Measurements from ENCODE around the gene ALMS1.
"Not testable (repeated sequence)": the region's sequence is repeated elsewhere in the genome, so short reads cannot be mapped to it uniquely, and the experiment has no call there.

ALMS1 gene

DNA sequence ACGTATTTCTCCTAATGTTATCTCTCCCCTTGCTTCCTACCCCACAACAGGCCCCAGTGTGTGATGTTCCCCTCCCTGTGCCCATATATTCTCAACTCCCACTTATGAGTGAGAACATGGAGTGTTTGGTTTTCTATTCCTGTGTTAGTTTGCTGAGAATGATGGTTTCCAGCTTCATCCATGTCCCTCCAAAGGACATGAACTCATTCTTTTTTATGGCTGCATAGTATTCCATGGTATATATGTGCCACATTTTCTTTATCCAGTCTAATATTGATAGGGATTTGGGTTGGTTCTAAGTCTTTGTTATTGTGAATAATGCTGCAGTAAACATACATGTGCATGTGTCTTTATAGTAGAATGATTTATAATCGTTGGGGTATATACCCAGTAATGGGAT, 119.2 kb downstream of the ALMS1 start:
- not testable (repeated sequence) for DNase-seq

DNA sequence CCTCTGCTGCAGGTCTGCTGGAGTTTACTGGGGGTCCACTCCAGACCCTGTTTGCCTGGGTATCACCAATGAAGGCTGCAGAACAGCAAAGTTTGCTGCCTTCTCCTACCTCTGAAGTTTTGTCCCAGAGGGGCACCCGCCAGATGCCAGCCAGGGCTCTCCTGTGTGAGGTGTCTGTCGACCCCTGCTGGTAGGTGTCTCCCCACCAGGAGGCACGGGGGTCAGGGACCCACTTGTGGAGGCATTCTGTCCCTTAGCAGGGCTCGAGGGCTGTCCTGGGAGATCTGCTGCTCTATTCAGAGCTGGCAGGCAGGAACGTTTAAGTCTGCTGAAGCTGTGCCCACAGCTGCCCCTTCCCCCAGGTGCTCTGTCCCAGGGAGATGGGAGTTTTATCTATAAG, 124.8 kb downstream of the ALMS1 start:
- not testable (repeated sequence) for DNase-seq

DNA sequence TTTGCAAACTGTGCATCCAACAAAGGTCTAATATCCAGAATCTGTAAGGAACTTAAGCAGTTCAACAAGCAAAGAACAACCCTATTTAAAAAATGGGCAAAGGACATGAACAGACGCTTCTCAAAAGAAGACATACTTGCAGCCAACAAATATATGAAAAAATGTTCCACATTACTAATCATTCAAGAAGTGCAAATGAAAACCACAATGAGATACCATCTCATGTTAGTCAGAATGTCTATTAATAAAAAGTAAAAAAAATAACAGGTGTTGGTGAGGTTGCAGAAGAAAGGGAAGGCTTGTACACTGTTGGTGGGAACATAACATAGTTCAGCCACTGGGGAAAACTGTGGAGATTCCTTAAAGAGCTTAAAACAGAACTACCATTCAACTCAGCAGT, 130.4 kb downstream of the ALMS1 start:
- no peak for DNase-seq

DNA sequence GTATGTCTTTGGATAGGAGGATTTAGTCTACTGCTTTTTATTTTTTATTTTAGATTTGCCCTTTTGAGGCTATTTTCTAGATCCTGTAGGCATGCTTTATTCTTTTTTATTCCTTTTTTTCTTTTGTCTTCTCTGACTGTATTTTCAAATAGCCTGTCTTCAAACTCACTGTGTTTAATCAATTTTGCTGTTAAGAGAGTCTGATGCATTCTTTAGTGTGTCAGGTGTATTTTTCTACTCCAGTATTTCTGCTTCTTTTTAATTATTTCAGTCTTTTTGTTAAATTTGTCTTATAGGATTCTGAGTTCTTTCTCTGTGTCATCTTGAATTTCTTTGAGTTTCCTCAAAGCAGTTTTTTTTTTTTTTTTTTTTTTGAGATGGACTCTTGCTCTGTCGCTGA, 143.1 kb downstream of the ALMS1 start:
- no peak for DNase-seq

DNA sequence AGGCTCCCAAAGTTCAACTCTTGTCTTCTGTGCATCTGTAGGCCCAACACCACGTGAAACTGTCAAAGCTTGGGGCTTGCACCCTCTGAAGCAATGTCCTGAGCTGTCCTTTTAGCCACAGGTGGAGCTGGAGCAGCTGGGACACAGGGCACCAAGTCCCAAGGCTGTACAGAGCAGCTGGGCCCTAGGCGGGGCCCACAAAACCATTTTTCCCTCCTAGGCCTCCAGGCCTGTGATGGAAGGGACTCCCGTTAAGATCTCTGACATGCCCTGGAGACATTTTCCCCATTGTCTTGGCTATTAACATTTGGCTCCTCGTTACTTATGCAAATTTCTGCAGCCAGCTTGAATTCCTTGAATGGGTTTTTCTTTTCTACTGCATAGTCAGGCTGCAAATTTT, 145.1 kb downstream of the ALMS1 start:
- DNase-seq, result not testable (repeated sequence)

DNA sequence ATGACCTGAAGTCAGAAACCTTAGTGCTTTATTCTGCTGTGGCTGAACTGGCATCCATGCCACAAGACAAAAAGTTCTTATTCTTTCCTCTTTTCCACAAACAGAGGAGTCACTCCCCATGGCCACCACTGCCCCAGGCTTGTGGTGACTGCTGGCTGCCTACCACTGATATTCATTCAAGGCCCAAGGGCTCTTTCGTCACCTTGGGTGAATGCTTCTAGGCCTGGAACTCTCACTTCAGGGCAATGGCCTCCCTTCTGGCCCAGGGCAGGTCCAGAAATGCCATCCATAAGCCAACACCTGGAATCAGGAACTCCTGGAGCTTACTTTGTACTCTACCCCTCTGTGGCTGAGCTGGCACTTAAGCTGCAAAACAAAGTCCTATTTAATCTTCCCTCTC, 146.7 kb downstream of the ALMS1 start:
- no peak for DNase-seq

DNA sequence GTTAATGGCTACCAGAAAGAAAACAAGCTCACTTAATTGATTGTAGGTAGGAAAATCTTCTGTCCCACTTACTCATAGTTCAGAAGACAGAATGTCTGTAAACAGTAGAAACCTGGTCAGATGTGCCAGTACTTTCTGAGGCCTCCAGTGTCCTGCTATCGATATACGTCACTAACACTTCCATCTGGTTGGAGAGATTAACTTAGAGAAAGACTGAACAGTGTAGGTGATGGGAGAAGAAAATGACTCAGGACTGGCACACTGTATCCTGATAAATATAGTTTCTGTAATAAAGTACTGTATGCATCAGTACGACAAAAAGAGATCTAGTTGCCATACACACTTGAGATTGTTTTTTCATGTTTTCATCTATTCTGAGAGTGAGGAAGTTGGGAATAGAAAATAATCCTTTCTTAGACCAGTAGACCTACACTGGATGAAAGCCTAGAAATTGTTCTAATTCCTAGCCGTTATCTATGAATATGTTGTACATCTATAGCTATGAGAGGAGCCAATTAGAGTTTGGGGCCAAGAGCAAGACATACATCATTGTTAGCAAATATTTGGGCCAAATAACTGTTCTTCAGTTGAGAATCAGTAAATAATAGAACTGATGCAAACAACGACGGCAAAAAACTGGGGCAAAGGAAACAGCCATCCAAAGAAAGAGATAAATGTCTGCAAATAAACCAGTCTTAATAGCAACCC, 150.7 kb downstream of the ALMS1 start:
- no peak for DNase-seq

DNA sequence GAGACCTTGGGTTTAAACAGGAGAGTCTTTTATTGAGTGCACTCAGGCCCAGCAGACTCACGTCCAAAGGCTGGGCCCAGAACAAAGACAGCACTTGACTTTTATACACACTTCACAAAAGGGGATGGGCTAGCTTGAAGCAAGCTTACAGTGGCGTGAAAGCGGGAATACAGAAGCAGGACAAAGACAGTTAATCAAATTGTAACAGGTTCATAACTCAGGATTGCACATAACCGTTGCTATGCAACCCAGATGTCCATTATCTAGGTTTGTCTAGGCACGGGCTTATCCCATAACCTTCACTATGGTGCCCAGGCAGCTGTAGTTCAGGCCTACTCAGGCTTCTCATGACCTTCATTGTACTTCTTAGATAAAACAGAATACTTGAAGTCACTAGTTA, 175.2 kb downstream of the ALMS1 start:
- DNase-seq, result not testable (repeated sequence)

DNA sequence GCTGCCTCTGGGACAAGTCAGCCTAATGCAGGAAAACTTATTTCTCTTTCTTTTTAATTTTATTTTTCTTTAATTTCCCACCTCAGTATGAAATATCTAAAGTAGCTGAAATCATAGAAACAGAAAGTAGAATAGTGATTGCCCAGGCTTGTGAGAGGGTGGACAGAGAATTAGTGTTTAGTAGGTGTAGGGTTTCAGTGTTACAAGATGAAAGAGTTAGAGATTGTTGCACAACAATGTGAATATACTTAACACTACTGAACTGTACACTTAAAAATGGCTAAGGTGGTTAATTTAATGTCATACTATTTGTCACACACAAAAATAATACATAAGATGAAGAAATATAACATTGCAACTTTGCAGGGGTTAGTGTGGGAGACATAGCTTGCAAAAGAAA, 175.8 kb downstream of the ALMS1 start:
- no peak for DNase-seq

DNA sequence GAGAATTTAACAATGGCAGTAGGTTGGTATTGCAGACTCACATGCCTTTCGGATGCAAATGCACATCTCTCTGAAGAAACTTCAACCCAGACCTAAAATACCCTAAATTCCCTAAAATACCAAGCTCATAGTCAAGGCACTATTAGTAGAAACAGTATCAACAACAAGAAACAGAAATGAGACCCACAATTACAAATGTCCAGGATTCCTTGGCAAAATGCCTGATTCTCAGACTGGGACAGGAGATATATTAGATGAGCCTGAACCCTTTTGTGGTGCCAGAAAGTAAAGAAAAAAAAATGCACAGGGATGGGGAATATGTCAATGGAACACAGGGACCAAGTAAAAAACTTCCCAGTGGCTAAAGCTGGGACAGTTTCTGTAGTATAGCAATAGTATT, 179.3 kb downstream of the ALMS1 start:
- DNase-seq, result no peak

DNA sequence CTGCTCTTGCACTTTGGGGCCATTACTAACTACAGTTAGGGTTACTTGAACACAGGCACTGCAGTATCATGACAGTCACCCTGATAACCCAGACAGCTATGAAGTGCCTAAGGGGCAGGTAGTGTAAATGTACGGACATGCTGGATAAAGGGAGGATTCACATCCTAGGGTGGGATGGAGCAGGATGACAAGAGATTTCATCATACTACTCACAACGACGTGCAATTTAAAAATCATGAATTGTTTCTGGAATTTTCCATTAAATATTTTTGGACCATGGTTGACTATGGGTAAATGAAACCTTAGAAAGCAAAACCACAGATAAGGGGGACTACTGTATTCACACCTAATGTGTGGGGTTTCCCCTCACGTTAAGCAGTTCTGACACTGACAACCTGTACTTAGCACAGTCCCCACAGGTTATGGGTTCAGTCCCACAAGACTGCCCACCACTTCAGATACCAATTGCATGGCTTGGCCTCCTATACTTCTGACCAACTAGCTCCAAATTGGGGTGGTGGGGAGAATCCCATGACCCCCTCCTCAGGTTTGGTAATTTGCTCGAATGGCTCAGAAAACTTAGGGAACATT, 180.7 kb downstream of the ALMS1 start:
- DNase-seq, result no peak

DNA sequence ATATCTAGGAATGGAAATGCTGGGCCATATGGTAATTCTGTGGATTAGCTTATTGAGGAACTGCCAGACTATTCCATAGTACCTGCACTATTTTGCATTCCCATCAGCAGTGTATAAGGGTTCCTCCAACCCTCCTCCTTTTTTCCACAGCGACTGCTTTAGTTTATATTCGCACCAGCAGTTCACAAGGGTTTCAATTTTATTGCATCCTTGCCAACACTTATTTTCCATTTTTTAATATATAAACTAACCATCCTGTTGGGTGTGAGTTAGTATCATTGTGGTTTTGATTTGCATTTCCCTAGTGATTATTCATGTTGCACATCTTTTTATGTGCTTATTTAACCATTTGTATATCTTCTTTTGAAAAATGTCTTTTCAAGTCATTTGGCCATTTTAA, 189.6 kb downstream of the ALMS1 start:
- no peak for DNase-seq

DNA sequence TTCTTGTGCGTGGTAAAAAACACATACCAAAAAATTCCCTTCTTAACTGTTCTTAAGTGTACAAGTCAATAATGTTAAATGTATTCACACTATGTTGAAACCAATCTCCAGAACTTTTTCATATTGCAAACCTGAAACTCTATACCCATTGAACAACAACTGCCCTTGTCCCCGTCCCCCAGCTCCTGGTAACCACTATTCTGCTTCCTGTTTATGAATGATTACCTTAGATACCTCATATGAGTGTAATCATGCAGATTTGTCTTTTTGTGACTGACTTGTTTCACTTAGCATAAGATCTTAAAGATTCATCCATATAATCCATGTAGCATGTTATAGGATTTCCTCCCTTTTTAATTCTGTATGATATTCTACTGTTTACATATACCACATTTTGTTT, 196.7 kb downstream of the ALMS1 start:
- no peak for DNase-seq

DNA sequence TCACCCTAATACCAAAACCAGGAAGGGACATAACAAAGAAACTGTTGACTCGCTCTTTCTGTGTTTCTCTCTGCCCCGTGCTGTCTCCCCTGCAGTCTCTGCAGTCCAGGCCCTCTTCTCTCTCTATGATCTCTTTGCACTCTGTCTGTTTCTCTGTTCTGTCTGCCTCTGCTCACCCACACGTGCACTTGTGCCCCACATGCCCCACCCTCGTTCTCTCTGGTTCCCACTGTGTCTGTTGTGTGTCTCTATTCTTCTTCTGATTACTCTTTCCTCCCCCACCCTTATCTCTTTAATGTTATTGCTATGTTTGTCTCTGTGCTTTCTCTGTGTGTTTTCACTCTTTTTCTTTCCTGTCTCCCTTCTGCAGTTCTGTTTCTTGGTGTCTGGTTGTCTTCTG, 202.5 kb downstream of the ALMS1 start:
- DNase-seq, result no peak

DNA sequence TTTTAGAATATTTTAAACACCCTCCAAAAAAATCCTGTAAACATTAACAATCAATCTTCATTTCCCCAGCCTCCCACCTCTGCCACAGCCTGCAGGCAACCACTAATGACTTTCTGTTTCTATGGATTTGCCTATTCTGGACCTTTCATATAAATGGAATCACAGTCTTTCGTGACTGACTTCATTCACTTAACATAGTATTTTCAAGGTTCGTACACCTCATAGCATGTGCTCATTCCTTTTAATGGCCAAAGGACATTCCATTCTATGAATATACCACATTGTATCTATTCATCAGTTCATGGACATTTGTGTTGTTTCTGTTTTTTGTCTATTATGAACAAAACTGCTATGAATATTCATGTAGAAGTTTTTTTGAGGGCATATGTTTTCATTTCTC, 208.0 kb downstream of the ALMS1 start:
- DNase-seq, result no peak

DNA sequence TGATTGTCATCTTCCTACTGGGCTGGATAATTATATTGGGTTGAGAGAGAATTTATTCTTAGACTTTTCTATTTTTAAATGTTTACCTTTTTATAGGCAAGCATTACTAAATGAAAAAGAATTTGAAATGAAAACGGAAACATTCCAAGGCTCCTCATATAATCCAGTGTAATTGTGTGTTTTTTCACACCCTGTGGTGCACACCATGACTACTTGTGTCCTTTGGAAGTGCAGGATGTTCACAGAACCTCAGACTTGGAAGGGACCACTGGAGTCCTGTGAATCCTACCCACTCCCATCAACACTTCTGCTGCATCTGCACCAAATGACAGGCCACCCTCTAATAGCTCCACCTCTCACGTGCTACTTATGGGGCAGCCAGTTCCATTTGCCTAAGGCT, 208.6 kb downstream of the ALMS1 start:
- no peak for DNase-seq

DNA sequence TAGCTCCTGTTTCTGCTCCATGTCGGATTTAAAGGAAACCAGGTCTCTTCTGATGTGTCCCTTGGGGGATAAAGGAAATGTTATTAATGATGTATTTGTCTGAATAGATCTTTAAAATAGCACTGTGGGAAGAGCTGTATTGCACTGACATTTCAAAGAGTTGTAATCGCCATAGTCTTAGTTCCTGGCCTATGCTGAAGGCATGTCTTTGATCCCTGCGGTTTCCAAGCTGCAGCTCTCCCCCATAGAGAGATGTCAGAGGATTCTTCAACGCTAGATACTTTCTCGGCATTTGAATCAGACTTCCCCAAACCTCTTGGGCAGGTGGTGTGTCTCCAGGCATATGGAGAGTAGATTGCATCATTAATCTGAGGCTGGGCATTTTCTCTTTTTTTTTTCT, 216.1 kb downstream of the ALMS1 start:
- no peak for DNase-seq

DNA sequence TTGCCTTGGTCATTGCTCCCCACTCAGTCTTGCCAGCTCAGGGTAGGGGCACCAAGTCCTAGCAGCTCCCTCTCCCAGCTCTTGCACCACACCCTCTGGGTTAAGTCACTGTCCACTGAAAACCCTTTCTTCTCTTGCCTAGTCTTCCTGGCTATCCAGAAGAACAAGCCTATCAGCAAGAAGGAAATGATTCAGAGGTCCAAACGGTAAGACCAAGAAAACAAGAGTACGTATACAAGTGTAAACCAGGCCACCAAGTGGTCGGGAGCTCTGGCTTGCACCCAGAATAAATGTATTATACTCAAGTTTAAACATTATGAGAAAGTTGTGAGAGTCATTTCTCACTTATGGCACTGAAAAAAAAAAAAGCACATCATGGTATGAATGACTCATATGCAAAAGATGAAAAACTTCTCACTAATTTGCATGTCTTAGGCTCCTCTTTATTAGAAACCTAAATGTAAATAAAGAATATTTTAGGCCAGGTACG, 217.5 kb downstream of the ALMS1 start:
- not testable (repeated sequence) for DNase-seq

DNA sequence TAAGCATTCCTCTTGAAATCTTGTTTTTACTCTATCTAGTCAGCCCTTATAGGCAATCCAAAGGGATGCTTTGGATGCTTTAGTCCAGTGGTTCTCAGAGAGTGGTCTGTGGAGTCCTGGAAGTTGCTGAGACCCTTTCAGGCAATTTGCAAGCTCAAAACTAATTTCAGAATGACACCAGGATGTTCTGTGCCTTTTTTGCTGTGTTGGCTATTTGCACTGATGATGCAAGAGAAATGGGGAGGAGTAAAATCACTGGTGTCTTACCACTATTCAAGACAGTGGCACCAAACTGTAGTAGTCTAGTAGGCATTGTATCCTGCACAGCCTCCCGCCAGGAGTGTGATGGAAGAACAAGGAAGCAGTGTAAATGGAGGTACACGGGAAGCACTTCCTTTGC, 219.0 kb downstream of the ALMS1 start:
- DNase-seq, result not testable (repeated sequence)

DNA sequence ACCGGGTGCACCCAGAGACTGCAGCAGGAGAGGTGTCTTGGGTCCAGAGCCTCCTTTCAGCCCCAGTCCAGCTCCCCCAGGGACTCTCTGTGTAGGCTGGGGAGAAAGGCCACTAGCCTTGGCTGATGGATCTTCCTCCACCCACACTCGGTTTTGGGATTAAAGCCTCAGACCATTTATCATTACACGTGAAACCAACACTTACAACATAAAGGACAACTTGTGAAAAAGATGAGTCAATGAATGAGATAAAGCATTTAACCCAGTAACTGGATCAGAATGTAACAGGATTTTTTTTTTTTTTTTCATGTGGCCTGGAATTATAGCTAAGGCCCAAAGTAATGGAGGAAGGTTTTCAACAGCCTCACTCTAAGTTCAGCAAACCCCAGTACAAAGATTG, 224.5 kb downstream of the ALMS1 start:
- DNase-seq, result no peak

DNA sequence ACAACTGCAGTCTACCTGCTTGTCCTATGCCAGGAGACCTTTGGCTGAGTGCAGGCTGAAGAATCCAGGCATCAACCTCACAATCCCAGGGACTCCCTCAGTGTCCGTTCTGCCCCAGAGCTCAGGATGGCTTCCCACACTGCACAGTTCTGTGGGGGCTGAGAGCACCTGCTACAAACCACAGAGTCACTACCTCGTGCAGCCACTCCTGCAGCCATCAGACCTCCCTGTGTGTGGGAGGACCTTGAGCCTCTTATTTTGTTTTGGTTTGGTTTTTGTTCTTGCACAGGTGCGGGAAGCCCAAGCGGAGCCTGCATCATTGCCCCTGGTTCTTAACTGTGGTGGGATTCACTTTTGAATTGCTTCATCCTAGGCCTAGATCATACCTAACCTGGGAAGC, 225.6 kb downstream of the ALMS1 start:
- DNase-seq, result no peak

DNA sequence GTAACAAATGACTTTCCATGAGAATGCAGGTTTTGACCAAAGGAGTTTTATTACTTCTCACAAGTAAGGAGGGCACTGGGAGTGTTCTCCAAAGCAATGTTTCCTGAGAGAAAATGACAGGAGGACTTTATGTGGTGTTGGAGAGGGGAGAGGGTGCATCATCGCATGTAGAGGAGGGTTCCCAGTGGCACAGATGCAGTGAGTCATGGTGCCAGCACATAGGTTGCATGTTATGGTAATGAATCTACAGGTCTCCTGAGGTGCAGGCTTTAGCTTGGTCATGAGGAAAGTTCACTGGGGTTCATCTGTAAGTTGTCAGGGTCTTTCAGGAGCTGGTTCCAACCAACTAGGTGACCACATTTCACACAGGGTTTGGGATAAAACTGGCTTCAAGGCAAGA, 226.2 kb downstream of the ALMS1 start:
- DNase-seq, result no peak

DNA sequence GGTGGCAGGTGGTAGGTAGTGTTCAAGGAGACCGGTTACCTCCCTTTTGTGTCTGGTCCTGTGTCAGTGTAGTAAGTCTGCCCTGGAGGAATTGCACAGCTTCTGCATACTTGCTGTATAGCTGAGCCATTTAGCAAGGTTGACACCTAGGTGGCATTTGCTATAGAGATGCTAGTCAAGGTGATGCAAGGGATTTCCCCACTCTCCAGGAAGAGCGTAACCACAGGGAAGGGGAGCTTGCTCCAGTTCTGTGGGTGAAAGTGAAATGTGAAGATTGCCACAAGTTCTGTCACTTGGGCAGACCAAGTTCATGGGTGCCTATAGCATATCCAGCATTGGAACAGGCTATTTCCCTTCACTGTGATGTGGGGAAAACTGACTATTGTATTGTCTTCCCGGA, 228.5 kb downstream of the ALMS1 start:
- DNase-seq, result no peak

DNA sequence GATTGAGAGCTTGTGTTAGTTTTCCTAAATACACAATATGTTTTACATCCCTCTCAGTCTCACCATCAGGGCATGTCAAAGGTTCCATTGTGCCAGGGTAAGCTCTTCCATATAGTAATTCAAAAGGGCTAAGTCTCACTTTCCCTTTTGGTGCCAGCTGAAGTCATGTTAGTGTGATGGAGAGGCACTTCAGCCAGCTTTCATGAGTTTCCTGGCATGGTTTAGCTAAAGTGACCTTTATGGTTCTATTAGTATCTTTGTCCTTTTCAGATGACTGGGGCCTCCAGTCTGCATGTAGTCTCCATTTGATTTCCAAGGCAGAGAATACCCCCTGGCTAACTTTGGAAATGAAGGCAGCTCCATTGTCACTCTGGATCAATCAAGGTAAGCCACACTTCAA, 229.4 kb downstream of the ALMS1 start:
- DNase-seq, result no peak

DNA sequence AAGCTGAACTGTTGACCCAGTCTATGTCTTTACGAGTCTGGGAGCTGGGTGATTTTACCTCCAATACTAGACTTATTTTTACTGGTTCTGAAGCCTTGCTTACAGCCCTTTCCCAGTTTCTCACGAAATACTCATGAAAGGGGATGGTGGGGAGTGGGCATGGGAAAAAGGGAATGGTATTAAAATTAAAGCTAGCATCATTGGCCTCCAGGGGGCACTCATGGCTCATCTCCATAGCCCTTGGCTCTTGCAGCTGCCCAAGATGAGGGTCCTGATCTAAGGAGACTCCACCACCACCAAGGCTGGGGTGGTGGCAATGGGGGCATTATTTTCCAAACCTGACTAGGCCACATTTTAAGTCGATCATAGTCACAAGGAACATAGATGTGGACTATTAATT, 234.3 kb downstream of the ALMS1 start:
- not testable (repeated sequence) for DNase-seq
